Rectal smooth muscle tissue (tissue), 1 donor: ENCODE data around the gene NCAM2.

ENCODE experiments used
- H3K27ac ChIP-seq: one replicate; pipeline ENCODE4 v1.7.0; 2013; ENCODE audit warnings: low read depth, low read length, inconsistent platforms
- H3K27me3 ChIP-seq: one replicate; pipeline ENCODE4 v1.7.0; 2013; ENCODE audit warnings: low read length; ENCODE audit not compliant: control insufficient read depth, insufficient read depth
- H3K36me3 ChIP-seq: one replicate; pipeline ENCODE4 v1.7.0; 2013; ENCODE audit warnings: low read length; ENCODE audit not compliant: control insufficient read depth, insufficient read depth
- H3K4me1 ChIP-seq: one replicate; pipeline ENCODE4 v1.7.0; 2013; ENCODE audit warnings: low read length; ENCODE audit not compliant: control insufficient read depth, insufficient read depth
- H3K4me3 ChIP-seq: one replicate; pipeline ENCODE4 v1.7.0; 2013; ENCODE audit warnings: low read length
- H3K9ac ChIP-seq: one replicate; pipeline ENCODE4 v1.7.0; 2013; ENCODE audit warnings: low read length

The NCAM2 gene

GRCh38 chr21:21213297-21213696, 215.1 kb downstream of the NCAM2 start:
- no peaks in the 10 kb centered on the region for H3K36me3 ChIP-seq
- no peaks in the 10 kb centered on the region for H3K27me3 ChIP-seq
- H3K4me1 ChIP-seq, result no peaks in the 10 kb centered on the region
- no peak overlapping the region for H3K9ac ChIP-seq
- H3K4me3 ChIP-seq, result no peak overlapping the region
- no peak overlapping the region for H3K27ac ChIP-seq

- Histone ChIP-seq H3K9ac (no peak overlapping the region), H3K4me3 (no peak overlapping the region), H3K36me3 (no peaks in the 10 kb centered on the region), H3K4me1 (no peaks in the 10 kb centered on the region), H3K27me3 (no peaks in the 10 kb centered on the region), H3K27ac (no peak overlapping the region)
These were observed 217.8 kb downstream of the NCAM2 start for GRCh38 chr21:21216047-21216446.

- H3K4me3 ChIP-seq, result no peak overlapping the region
- H3K9ac ChIP-seq, result no peak overlapping the region
- no peaks in the 10 kb centered on the region for H3K27me3 ChIP-seq
- no peaks in the 10 kb centered on the region for H3K36me3 ChIP-seq
- H3K4me1 ChIP-seq, result peaks cover 2% of the 10 kb centered on the region
- H3K27ac ChIP-seq, result no peak overlapping the region
These were observed 228.3 kb downstream of the NCAM2 start for GRCh38 chr21:21226472-21226871.

- Histone ChIP-seq H3K27ac (no peak overlapping the region), H3K4me3 (no peak overlapping the region), H3K27me3 (no peaks in the 10 kb centered on the region), H3K4me1 (peaks cover 2% of the 10 kb centered on the region), H3K36me3 (no peaks in the 10 kb centered on the region), H3K9ac (no peak overlapping the region)
These were observed 232.5 kb downstream of the NCAM2 start for GRCh38 chr21:21230672-21231071.

GRCh38 chr21:21231913-21232312, 233.7 kb downstream of the NCAM2 start:
- Histone ChIP-seq H3K27ac (no peak overlapping the region), H3K4me3 (no peak overlapping the region), H3K9ac (no peak overlapping the region), H3K27me3 (no peaks in the 10 kb centered on the region), H3K4me1 (no peaks in the 10 kb centered on the region), H3K36me3 (no peaks in the 10 kb centered on the region)

- Histone ChIP-seq H3K36me3 (no peaks in the 10 kb centered on the region), H3K4me1 (no peaks in the 10 kb centered on the region), H3K4me3 (no peak overlapping the region), H3K9ac (no peak overlapping the region), H3K27ac (no peak overlapping the region), H3K27me3 (no peaks in the 10 kb centered on the region)
These were observed 234.1 kb downstream of the NCAM2 start for GRCh38 chr21:21232320-21232719.

- H3K4me1 ChIP-seq, result no peaks in the 10 kb centered on the region
- no peak overlapping the region for H3K4me3 ChIP-seq
- no peak overlapping the region for H3K27ac ChIP-seq
- no peaks in the 10 kb centered on the region for H3K27me3 ChIP-seq
- no peak overlapping the region for H3K9ac ChIP-seq
- H3K36me3 ChIP-seq, result no peaks in the 10 kb centered on the region
These were observed 234.8 kb downstream of the NCAM2 start for GRCh38 chr21:21233051-21233450.

GRCh38 chr21:21236996-21237395, 238.8 kb downstream of the NCAM2 start:
- Histone ChIP-seq H3K27me3 (no peaks in the 10 kb centered on the region), H3K4me3 (no peak overlapping the region), H3K27ac (no peak overlapping the region), H3K9ac (no peak overlapping the region), H3K36me3 (no peaks in the 10 kb centered on the region), H3K4me1 (no peaks in the 10 kb centered on the region)

- no peaks in the 10 kb centered on the region for H3K4me1 ChIP-seq
- no peaks in the 10 kb centered on the region for H3K27me3 ChIP-seq
- no peak overlapping the region for H3K27ac ChIP-seq
- H3K9ac ChIP-seq, result no peak overlapping the region
- no peak overlapping the region for H3K4me3 ChIP-seq
- H3K36me3 ChIP-seq, result no peaks in the 10 kb centered on the region
These were observed 240.6 kb downstream of the NCAM2 start for GRCh38 chr21:21238629-21239400.

GRCh38 chr21:21241391-21241790, 243.2 kb downstream of the NCAM2 start:
- Histone ChIP-seq H3K9ac (no peak overlapping the region), H3K27me3 (no peaks in the 10 kb centered on the region), H3K36me3 (no peaks in the 10 kb centered on the region), H3K4me3 (no peak overlapping the region), H3K27ac (no peak overlapping the region), H3K4me1 (no peaks in the 10 kb centered on the region)

GRCh38 chr21:21246007-21246406, 247.8 kb downstream of the NCAM2 start:
- no peaks in the 10 kb centered on the region for H3K27me3 ChIP-seq
- no peaks in the 10 kb centered on the region for H3K36me3 ChIP-seq
- H3K4me1 ChIP-seq, result no peaks in the 10 kb centered on the region
- no peak overlapping the region for H3K4me3 ChIP-seq
- no peak overlapping the region for H3K9ac ChIP-seq
- no peak overlapping the region for H3K27ac ChIP-seq

GRCh38 chr21:21247424-21247823, 249.2 kb downstream of the NCAM2 start:
- no peaks in the 10 kb centered on the region for H3K27me3 ChIP-seq
- no peak overlapping the region for H3K27ac ChIP-seq
- no peak overlapping the region for H3K4me3 ChIP-seq
- H3K36me3 ChIP-seq, result no peaks in the 10 kb centered on the region
- H3K4me1 ChIP-seq, result no peaks in the 10 kb centered on the region
- H3K9ac ChIP-seq, result no peak overlapping the region

GRCh38 chr21:21262048-21262447, 263.8 kb downstream of the NCAM2 start:
- Histone ChIP-seq H3K27me3 (no peaks in the 10 kb centered on the region), H3K4me1 (no peaks in the 10 kb centered on the region), H3K4me3 (no peak overlapping the region), H3K27ac (no peak overlapping the region), H3K9ac (no peak overlapping the region), H3K36me3 (no peaks in the 10 kb centered on the region)
